CD4-positive, alpha-beta T cell (primary cell): ENCODE results near the gene TULP4. TPM values are rescaled to one million over a fixed set of nuclear protein-coding genes. Genes with fewer than 3 reads are reported as not detected.

ENCODE experiments used
- ATAC-seq: fragments of 200-7000 bp; cut with Tn5 transposase; one replicate; pipeline ENCODE4 v1.10.0; 2022; ENCODE audit warnings: mild to moderate bottlenecking; ENCODE audit not compliant: poor library complexity
- CTCF ChIA-PET: fragments of 350-600 bp; sonication (Branson Sonifier 250); formaldehyde crosslinking; loops from one replicate; lab custom pipeline; 2021; ENCODE audit warnings: antibody characterized with exemption, inconsistent platforms; lab: Charles Lee
- POLR2A ChIA-PET: fragments of 350-600 bp; sonication (Branson Sonifier 250); formaldehyde crosslinking; loops from one replicate; lab custom pipeline; 2021; ENCODE audit warnings: antibody characterized with exemption, inconsistent platforms; lab: Charles Lee
- DNase-seq, 14 experiments: peaks; one replicate each; pipeline ENCODE4 v3.0.0-alpha.2; 2013 to 2020; ENCODE audit warnings: mixed read lengths in 2 of 14
- H3K27ac ChIP-seq, 2 donors: one replicate each; pipeline versions ENCODE4 v1.5.1 to v1.7.0; 2013; ENCODE audit warnings: low read length in 2 of 2, low read depth in 1 of 2, mild to moderate bottlenecking in 1 of 2
- H3K27me3 ChIP-seq, 2 experiments: 1 replicate in 1 of 2; 2 replicates in 1 of 2; pipeline versions ENCODE4 v1.6.1 to v1.7.0; 2013; ENCODE audit warnings: low read length in 2 of 2, control low read depth in 1 of 2, mild to moderate bottlenecking in 1 of 2, moderate library complexity in 1 of 2; ENCODE audit not compliant: insufficient read depth in 2 of 2, control insufficient read depth in 1 of 2
- H3K36me3 ChIP-seq: one replicate; pipeline ENCODE4 v1.6.1; 2013; ENCODE audit warnings: low read length, control low read depth; ENCODE audit not compliant: insufficient read depth
- H3K4me1 ChIP-seq: one replicate; pipeline ENCODE4 v1.6.1; 2013; ENCODE audit warnings: low read length, control low read depth; ENCODE audit not compliant: insufficient read depth
- H3K4me3 ChIP-seq: one replicate; pipeline ENCODE4 v1.5.1; 2013; ENCODE audit warnings: mild to moderate bottlenecking, low read length, moderate library complexity
- H3K9me3 ChIP-seq, 2 experiments: 1 replicate in 1 of 2; 2 replicates in 1 of 2; pipeline versions ENCODE4 v1.6.1 to v1.7.0; 2013; ENCODE audit warnings: low read length in 2 of 2, mild to moderate bottlenecking in 2 of 2, control low read depth in 1 of 2, moderate library complexity in 1 of 2; ENCODE audit not compliant: control insufficient read depth in 1 of 2, insufficient read depth in 1 of 2
- H3K27ac Mint-ChIP-seq: one replicate; pipeline ENCODE4 v1.8.0; 2020; ENCODE audit warnings: mixed read lengths
- H3K27me3 Mint-ChIP-seq: one replicate; pipeline ENCODE4 v1.8.0; 2021; ENCODE audit warnings: mixed read lengths
- H3K36me3 Mint-ChIP-seq: one replicate; pipeline ENCODE4 v1.8.0; 2021; ENCODE audit warnings: low read depth, mixed read lengths
- H3K4me1 Mint-ChIP-seq: one replicate; pipeline ENCODE4 v1.8.0; 2021; ENCODE audit warnings: low read depth, mixed read lengths
- H3K4me3 Mint-ChIP-seq: one replicate; pipeline ENCODE4 v1.8.0; 2020; ENCODE audit warnings: mild to moderate bottlenecking, mixed read lengths
- H3K9me3 Mint-ChIP-seq: one replicate; pipeline ENCODE4 v1.8.0; 2020; ENCODE audit warnings: mixed read lengths
- intact Hi-C, 2 experiments: fragments of 100-400 bp; cut with DNase I in 1 of 2; cut with micrococcal nuclease in 1 of 2; formaldehyde crosslinking; loops; one replicate each; pipeline versions ENCODE4 v1.15.1 to v1.9.0; 2023 to 2025; cut with DNase I, micrococcal nuclease
- total RNA-seq, 174 experiments: library from RNA in 2 of 174; stranded (reverse) in 2 of 174; gene quantifications; one replicate each; pipeline ENCODE4 v1.2.3 and lab custom pipeline; 2021 to 2026
- TF ChIP-seq, protein P1 (sequence below): fragments of 200-600 bp; IDR thresholded peaks from one replicate; pipeline ENCODE4 v1.8.0; 2022; ENCODE audit warnings: antibody characterized with exemption, mild to moderate bottlenecking

The TULP4 gene
- total RNA-seq, 2 experiments from 2014 or later: 66.1 to 68.2 TPM

DNA sequence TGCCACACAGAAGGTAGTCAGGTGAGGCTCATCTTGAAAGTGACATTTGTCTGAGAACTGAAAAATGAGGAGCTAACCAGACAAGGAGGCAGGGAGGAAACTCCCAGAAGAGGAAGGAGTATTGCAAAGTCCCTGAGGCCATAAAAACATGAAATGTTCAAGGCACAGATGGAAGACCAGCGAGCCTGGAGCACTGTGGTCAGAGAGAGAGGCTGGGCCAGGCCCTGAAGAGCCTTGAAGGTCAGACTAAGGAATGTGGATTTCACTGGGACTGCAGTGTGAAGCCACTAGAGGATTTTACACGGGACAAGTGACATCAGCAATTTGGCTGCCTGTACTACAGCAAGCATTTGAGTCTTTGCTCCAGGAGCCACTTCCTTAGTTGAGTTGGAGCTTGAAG is 226.5 kb downstream of the TULP4 start:
- H3K9me3 ChIP-seq: peaks cover 0 to 6% of the 10 kb centered on the region in 2 experiments
- no peak for ATAC-seq
- CTCF ChIA-PET: no interaction called here
- no peak overlapping the region for H3K4me3 ChIP-seq
- no peaks in the 10 kb centered on the region for H3K9me3 Mint-ChIP-seq
- POLR2A ChIA-PET: no interaction called here
- DNase-seq: no peak
- peaks cover 14% of the 10 kb centered on the region for H3K4me1 Mint-ChIP-seq
- H3K4me3 Mint-ChIP-seq: peak overlapping the region; percentile 63
- H3K27me3 Mint-ChIP-seq: peaks cover 61% of the 10 kb centered on the region
- H3K36me3 Mint-ChIP-seq: no peaks in the 10 kb centered on the region
- intact Hi-C loops: no loop called here
- H3K4me1 ChIP-seq: peaks cover 18% of the 10 kb centered on the region
- H3K27ac Mint-ChIP-seq: no peak overlapping the region
- peaks cover 22 to 23% of the 10 kb centered on the region in 2 experiments for H3K27me3 ChIP-seq
- H3K36me3 ChIP-seq: no peaks in the 10 kb centered on the region
- TF ChIP-seq, protein P1, sequence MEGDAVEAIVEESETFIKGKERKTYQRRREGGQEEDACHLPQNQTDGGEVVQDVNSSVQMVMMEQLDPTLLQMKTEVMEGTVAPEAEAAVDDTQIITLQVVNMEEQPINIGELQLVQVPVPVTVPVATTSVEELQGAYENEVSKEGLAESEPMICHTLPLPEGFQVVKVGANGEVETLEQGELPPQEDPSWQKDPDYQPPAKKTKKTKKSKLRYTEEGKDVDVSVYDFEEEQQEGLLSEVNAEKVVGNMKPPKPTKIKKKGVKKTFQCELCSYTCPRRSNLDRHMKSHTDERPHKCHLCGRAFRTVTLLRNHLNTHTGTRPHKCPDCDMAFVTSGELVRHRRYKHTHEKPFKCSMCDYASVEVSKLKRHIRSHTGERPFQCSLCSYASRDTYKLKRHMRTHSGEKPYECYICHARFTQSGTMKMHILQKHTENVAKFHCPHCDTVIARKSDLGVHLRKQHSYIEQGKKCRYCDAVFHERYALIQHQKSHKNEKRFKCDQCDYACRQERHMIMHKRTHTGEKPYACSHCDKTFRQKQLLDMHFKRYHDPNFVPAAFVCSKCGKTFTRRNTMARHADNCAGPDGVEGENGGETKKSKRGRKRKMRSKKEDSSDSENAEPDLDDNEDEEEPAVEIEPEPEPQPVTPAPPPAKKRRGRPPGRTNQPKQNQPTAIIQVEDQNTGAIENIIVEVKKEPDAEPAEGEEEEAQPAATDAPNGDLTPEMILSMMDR: no peak
- H3K27ac ChIP-seq: no peak overlapping the region

DNA sequence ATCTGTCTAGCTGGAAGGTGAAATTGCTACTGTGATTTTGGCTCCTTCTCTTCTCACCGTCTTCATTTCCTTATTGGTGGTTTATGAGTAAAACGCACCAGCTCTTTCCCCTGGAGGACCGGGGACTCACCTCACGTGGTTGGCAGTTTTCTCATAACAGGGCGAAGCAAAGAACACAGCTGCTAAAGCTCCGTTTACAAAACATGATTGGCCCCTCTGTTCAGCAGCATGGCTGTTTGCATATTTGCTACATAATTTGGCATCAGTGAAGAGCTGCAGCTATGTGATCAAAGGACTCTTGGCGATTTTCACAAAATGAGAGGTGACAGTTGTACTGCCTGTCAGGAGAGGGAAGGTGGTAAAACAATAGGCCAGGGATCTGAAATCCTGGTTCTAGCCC is 227.1 kb downstream of the TULP4 start:
- no peak overlapping the region for H3K4me3 ChIP-seq
- H3K27me3 ChIP-seq: peaks cover 22 to 23% of the 10 kb centered on the region in 2 experiments
- POLR2A ChIA-PET: interaction anchor here (1.0 kb wide), 1 partner anchor 20 kb away, joined by 3 read pairs; no protein-coding TSS in a partner anchor
- H3K9me3 Mint-ChIP-seq: no peaks in the 10 kb centered on the region
- H3K4me3 Mint-ChIP-seq: no peak overlapping the region
- H3K27me3 Mint-ChIP-seq: peaks cover 59% of the 10 kb centered on the region
- intact Hi-C loops: no loop called here
- CTCF ChIA-PET: interaction anchor here (0.6 kb wide), 1 partner anchor 1637 kb away, joined by 4 read pairs; no protein-coding TSS in a partner anchor
- TF ChIP-seq, protein P1: no peak
- peaks cover 18% of the 10 kb centered on the region for H3K4me1 ChIP-seq
- no peaks in the 10 kb centered on the region for H3K36me3 ChIP-seq
- peaks cover 0 to 2% of the 10 kb centered on the region in 2 experiments for H3K9me3 ChIP-seq
- H3K27ac ChIP-seq: no peak overlapping the region
- no peak overlapping the region for H3K27ac Mint-ChIP-seq
- H3K4me1 Mint-ChIP-seq: peaks cover 14% of the 10 kb centered on the region
- DNase-seq (no peak), ATAC-seq (no peak)
- H3K36me3 Mint-ChIP-seq: no peaks in the 10 kb centered on the region

DNA sequence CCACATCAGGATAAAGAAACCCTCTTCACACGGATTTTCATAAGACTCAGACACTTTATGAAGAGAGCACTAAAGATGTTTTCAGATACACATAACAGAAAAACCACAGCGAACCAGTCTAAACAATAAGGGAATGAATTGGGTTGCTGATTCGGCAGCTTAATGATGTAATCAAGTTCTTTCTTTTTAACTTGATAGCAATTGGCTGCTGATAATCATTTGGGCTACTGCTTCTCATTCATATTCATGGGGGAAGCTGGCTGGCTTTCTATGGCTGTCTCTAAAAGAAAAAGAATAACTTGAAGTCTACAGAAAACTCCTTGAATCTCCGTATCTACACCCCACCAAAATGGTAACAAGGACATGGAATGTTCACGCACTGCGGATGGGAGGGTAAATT is 227.6 kb downstream of the TULP4 start:
- Mint-ChIP-seq H3K9me3 (no peaks in the 10 kb centered on the region), H3K4me1 (peaks cover 14% of the 10 kb centered on the region), H3K36me3 (no peaks in the 10 kb centered on the region), H3K27ac (no peak overlapping the region), H3K27me3 (peaks cover 59% of the 10 kb centered on the region), H3K4me3 (no peak overlapping the region)
- no peak overlapping the region for H3K27ac ChIP-seq
- intact Hi-C loops: no loop called here
- ATAC-seq (no peak), DNase-seq (no peak)
- no peaks in the 10 kb centered on the region for H3K9me3 ChIP-seq
- POLR2A ChIA-PET: interaction anchor here (1.0 kb wide), 1 partner anchor 20 kb away, joined by 3 read pairs; no protein-coding TSS in a partner anchor
- no peaks in the 10 kb centered on the region for H3K36me3 ChIP-seq
- CTCF ChIA-PET: no interaction called here
- TF ChIP-seq, protein P1: no peak
- H3K4me1 ChIP-seq: peaks cover 18% of the 10 kb centered on the region
- peaks cover 19 to 22% of the 10 kb centered on the region in 2 experiments for H3K27me3 ChIP-seq
- H3K4me3 ChIP-seq: no peak overlapping the region
